Uterus (tissue), 4 donors: ENCODE measurements around the gene COL25A1. TPM values are rescaled to one million over a fixed set of nuclear protein-coding genes. Genes with fewer than 3 reads are reported as not detected.
A peak's percentile ranks its signal among the peaks of the same experiment; 100 is the strongest.

ENCODE experiments used
- DNase-seq, 2 donors: peaks; one replicate each; pipeline ENCODE4 v3.0.0-alpha.2; 2019 to 2020
- H3K27ac ChIP-seq, 2 donors: fragments of 200-600 bp; sonication (generic); 1 replicate in 1 of 2; 2 replicates in 1 of 2; pipeline ENCODE4 v1.5.1; 2016 to 2018
- H3K27me3 ChIP-seq, 2 donors: fragments of 200-600 bp; sonication (generic); one replicate each; pipeline ENCODE4 v1.5.1; 2018 to 2019; ENCODE audit warnings: control low read depth in 1 of 2
- H3K36me3 ChIP-seq, 2 donors: fragments of 200-600 bp; sonication (generic); one replicate each; pipeline ENCODE4 v1.5.1; 2019; ENCODE audit warnings: control low read depth in 1 of 2
- H3K4me1 ChIP-seq, 2 donors: fragments of 200-600 bp; sonication (generic); one replicate each; pipeline ENCODE4 v1.5.1; 2018 to 2019; ENCODE audit warnings: control low read depth in 1 of 2
- H3K4me3 ChIP-seq, 2 donors: fragments of 200-600 bp; sonication (generic); 1 replicate in 1 of 2; 2 replicates in 1 of 2; pipeline ENCODE4 v1.5.1; 2018 to 2019; ENCODE audit warnings: mild to moderate bottlenecking in 1 of 2
- H3K9me3 ChIP-seq, 2 donors: fragments of 200-600 bp; sonication (generic); one replicate each; pipeline ENCODE4 v1.5.1; 2019; ENCODE audit warnings: control low read depth in 1 of 2
- POLR2A ChIP-seq, 2 donors: fragments of 450-650 bp; IDR thresholded peaks; one replicate each; pipeline ENCODE4 v1.6.1; 2016; ENCODE audit warnings: antibody characterized with exemption in 2 of 2, mild to moderate bottlenecking in 1 of 2, moderate library complexity in 1 of 2
- intact Hi-C: fragments of 100-400 bp; cut with DNase I; formaldehyde crosslinking; loops from one replicate; pipeline ENCODE4 v1.15.1; 2023; ENCODE audit warnings: low total_unique reads
- total RNA-seq, 4 donors: library from RNA; depleted of rRNA in 3 of 4; stranded (reverse); fragments of >200 nt in 3 of 4; gene quantifications; one replicate each; pipeline versions ENCODE4 v1.1.0 to v1.2.4, GENCODE V29; 2014 to 2023
- TF ChIP-seq, protein P1 (sequence below), 4 experiments: fragments of 200-600 bp in 2 of 4; fragments of 450-650 bp in 2 of 4; sonication (generic) in 2 of 4; IDR thresholded peaks; one replicate each; pipeline ENCODE4 v1.5.1; 2016 to 2019; ENCODE audit warnings: antibody characterized with exemption in 4 of 4, mild to moderate bottlenecking in 2 of 4, moderate library complexity in 1 of 4
- donor health status: DM: yes; HTN: yes; CAD: no.

COL25A1 gene
- total RNA-seq: 10 to 100 TPM in 1 of 4 donors, 1 to 10 TPM in 1, under 1 TPM in 1, not detected in 1; 0.26 to 41.1 (median 1.8) TPM

DNA sequence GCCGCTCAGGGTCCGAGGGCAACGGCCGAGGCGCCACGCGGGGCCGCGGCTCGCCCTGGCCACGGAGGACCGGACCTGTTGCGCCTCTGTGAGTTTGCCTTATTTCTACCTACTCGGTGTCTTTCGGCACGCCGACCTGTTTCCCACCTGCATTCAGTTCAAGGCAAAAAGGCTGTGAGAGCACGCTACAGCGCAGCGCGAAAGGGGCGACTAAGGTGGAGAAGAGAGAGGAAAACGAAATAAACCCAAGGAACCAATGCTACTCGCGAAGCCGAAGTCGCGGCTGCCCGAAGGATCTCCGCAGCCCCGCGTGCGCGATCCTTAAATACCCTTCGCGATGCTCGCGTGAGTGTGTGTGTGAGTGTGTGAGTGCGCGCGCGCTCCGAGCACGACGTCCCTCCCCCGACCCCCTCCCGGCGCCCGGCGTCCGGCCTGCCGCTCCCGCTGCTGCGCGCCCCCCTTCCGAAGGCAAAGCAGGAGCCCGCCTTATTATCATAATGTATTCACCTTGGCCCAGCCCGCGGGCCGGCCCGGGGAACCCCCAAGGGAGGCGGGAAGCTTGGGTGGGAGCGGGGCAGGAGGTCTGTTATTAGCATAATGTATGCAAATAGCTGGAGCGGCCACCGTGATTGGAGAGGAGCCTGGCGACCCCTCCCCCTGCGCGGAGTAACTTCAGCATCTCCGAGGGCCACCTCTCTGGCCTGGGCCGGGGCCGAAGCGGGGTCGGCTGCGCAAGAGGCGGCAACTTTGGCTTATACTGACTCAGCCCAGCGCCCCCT lies at the start of gene COL25A1:
TSS of gene COL25A1 (minus strand) at position 298 of the 779 bp plus-strand sequence.
- TF ChIP-seq POLR2A (IDR thresholded peaks at IDR 0.05): no peak
- TF ChIP-seq, protein P1, sequence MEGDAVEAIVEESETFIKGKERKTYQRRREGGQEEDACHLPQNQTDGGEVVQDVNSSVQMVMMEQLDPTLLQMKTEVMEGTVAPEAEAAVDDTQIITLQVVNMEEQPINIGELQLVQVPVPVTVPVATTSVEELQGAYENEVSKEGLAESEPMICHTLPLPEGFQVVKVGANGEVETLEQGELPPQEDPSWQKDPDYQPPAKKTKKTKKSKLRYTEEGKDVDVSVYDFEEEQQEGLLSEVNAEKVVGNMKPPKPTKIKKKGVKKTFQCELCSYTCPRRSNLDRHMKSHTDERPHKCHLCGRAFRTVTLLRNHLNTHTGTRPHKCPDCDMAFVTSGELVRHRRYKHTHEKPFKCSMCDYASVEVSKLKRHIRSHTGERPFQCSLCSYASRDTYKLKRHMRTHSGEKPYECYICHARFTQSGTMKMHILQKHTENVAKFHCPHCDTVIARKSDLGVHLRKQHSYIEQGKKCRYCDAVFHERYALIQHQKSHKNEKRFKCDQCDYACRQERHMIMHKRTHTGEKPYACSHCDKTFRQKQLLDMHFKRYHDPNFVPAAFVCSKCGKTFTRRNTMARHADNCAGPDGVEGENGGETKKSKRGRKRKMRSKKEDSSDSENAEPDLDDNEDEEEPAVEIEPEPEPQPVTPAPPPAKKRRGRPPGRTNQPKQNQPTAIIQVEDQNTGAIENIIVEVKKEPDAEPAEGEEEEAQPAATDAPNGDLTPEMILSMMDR (IDR thresholded peaks at IDR 0.05): no peak
- Histone ChIP-seq H3K4me1 (peaks cover 4 to 8% of the 10 kb centered on the region in 2 donors), H3K4me3 (peak within 1 kb of the TSS; percentile 47 to 49), H3K27me3 (peaks cover 0 to 12% of the 10 kb centered on the region in 2 donors), H3K27ac (peak within 1 kb of the TSS; percentile 36 to 51), H3K36me3 (no peaks in the 10 kb centered on the region), H3K9me3 (no peaks in the 10 kb centered on the region)
- intact Hi-C loops: no loop called here
- DNase-seq: peak; percentile 43 to 48

DNA sequence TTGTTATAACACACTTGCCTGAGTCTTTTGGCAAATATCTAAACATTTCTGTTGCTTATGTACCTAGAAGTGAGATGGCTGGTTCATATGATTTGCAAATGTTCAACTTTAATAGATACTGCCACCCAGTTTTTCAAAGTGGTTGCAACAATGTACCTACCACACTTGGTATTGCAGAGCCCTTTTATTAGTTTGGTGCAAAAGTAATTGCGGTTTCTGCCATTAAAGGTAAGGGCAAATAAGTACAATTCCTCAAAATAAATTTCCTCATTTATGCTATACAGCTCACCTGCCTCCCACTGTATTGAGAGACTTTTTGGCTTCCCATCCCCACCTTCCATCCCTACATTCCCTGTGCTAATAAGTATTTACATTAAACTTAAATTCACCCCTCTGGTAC lies 47.7 kb upstream of the COL25A1 start:
- H3K9me3 ChIP-seq: no peaks in the 10 kb centered on the region
- DNase-seq: no peak
- no peaks in the 10 kb centered on the region for H3K36me3 ChIP-seq
- H3K27ac ChIP-seq: no peak overlapping the region
- no peaks in the 10 kb centered on the region for H3K4me1 ChIP-seq
- no peaks in the 10 kb centered on the region for H3K27me3 ChIP-seq
- TF ChIP-seq POLR2A (IDR thresholded peaks at IDR 0.05): no peak
- TF ChIP-seq, protein P1 (IDR thresholded peaks at IDR 0.05): no peak
- no peak overlapping the region for H3K4me3 ChIP-seq
- intact Hi-C loops: no loop called here

DNA sequence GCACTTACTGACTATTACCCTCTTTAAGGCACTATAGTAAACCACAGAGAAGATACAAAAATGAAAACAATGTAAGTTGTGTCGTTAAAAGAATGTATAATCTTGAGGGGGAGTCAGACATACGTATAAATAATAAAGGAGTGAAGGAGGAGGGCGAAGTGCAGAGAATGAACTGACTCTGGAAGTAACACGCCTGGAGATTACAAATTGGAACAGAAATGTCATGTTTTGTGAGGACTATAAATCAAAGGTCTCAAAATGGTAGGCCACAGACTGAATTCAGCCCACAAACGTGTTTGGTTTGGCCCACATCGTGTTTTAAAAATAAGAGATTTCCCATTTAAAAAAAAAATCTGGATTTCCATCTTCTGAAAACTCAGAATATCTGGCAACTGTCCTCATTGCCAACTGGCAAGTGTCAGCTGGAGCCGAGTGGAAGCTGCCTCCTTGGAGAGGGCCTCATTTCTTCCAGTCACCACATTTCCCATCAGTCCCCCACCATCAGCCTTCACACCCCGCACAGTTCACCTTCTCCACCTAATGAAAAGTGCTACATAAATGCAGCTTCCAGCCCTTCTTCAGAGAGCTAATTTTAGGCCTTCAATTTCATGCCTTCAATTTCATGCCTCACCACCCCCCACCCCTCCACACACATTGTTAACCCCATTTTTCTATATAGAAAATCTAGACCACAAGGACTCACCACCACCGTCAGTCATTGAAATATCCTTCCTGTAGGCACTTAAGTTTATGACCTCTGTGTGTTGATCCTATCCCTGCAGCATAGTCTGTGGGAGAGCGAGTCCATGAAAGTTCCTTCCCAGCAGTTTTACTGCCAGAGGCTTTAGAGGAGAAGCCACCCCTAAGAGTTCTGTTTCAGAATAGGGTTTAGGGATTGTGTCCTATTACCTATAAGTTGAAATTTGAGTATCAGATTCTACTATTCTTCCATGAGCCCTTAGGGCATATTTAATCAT lies 32.0 kb upstream of the COL25A1 start:
- H3K27me3 ChIP-seq: no peaks in the 10 kb centered on the region
- DNase-seq: no peak
- H3K4me1 ChIP-seq: no peaks in the 10 kb centered on the region
- TF ChIP-seq, protein P1 (IDR thresholded peaks at IDR 0.05): no peak
- TF ChIP-seq POLR2A (IDR thresholded peaks at IDR 0.05): no peak
- no peaks in the 10 kb centered on the region for H3K36me3 ChIP-seq
- H3K4me3 ChIP-seq: no peak overlapping the region
- H3K9me3 ChIP-seq: no peaks in the 10 kb centered on the region
- H3K27ac ChIP-seq: no peak overlapping the region
- intact Hi-C loops: no loop called here

DNA sequence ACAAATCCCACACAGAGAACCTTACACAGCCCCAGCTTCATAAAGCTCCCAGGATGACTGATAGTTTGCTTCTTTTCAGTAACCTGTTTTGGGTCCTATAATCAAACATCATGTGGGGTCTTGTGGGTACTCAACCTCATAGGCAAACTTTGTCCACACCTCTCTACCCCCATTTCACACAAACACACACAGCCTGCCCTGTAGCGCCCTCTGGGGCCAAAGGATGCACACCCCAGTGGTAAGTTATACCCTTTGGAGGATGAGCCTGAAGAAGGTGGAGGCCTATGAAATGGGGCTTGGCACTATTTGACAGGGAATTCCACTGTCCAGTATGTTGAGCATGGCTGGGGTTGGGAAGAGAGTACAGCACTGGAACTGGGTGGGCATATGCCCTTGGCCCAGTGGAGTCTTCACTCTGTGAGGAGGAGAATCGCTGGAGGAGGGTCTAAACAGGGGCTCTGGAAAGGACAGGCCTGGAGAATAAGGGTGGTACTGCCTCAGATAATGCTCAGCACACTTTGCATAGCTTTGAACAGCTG lies 30.5 kb upstream of the COL25A1 start:
- Histone ChIP-seq H3K36me3 (no peaks in the 10 kb centered on the region), H3K9me3 (no peaks in the 10 kb centered on the region), H3K27ac (no peak overlapping the region), H3K27me3 (no peaks in the 10 kb centered on the region), H3K4me3 (no peak overlapping the region), H3K4me1 (no peaks in the 10 kb centered on the region)
- TF ChIP-seq, protein P1 (IDR thresholded peaks at IDR 0.05): no peak
- TF ChIP-seq POLR2A (IDR thresholded peaks at IDR 0.05): no peak
- intact Hi-C loops: no loop called here
- no peak for DNase-seq
